Endothelial cell of umbilical vein (primary cell): Measurements from ENCODE around the gene GIMAP8. TPM values are rescaled to one million over a fixed set of nuclear protein-coding genes. Genes with fewer than 3 reads are reported as not detected.
"Not testable (repeated sequence)": the region's sequence is repeated elsewhere in the genome, so short reads cannot be mapped to it uniquely, and the experiment has no call there.

Experiments
- BruUV-seq: library from RNA; stranded (reverse); fragments of 400-500 nt; replicated peaks from 2 replicates; lab custom pipeline; 2021; lab: Mats Ljungman, UMichigan
- CTCF ChIA-PET: fragments of 300-600, 350-600 bp; sonication (Branson Sonifier 250); formaldehyde crosslinking; loops from one replicate; lab custom pipeline; 2021; ENCODE audit warnings: antibody characterized with exemption, inconsistent platforms; lab: Charles Lee
- POLR2A ChIA-PET: fragments of 300-600, 350-600 bp; sonication (Branson Sonifier 250); formaldehyde crosslinking; loops from one replicate; lab custom pipeline; 2021; ENCODE audit warnings: antibody characterized with exemption, inconsistent platforms; lab: Charles Lee
- DNase-seq: peaks from one replicate; pipeline ENCODE4 v3.0.0-alpha.2; 2011; ENCODE audit warnings: low read depth, low spot score
- FAIRE-seq: peaks from 2 replicates; lab custom pipeline; 2011; peaks lifted over from hg19 to GRCh38; lab: Jason Lieb, UNC
- H2AFZ ChIP-seq: 2 replicates; pipeline ENCODE4 v1.6.0; 2012; ENCODE audit warnings: low read depth, low read length, control low read depth, inconsistent platforms
- H3K27ac ChIP-seq: 2 replicates; pipeline ENCODE4 v1.5.1; 2011; ENCODE audit warnings: low read depth, mild to moderate bottlenecking, control low read depth, low read length, moderate library complexity; ENCODE audit not compliant: insufficient read depth
- H3K27me3 ChIP-seq, 2 experiments: 2 replicates each; pipeline versions ENCODE4 v1.6.0 to v1.6.1; 2011; ENCODE audit warnings: low read length in 2 of 2, mixed read lengths in 1 of 2; ENCODE audit not compliant: control insufficient read depth in 2 of 2, insufficient read depth in 2 of 2
- H3K36me3 ChIP-seq, 2 experiments: 2 replicates in 1 of 2; 3 replicates in 1 of 2; pipeline ENCODE4 v1.5.1; 2011; ENCODE audit warnings: low read length in 2 of 2, mild to moderate bottlenecking in 1 of 2, moderate library complexity in 1 of 2; ENCODE audit not compliant: control insufficient read depth in 2 of 2, insufficient read depth in 2 of 2; ENCODE audit errors: extremely low read depth in 1 of 2
- H3K4me1 ChIP-seq: 3 replicates; pipeline ENCODE4 v1.5.1; 2011; ENCODE audit warnings: mild to moderate bottlenecking, low read length; ENCODE audit not compliant: control insufficient read depth, insufficient read depth; ENCODE audit errors: extremely low read depth
- H3K4me2 ChIP-seq: 2 replicates; pipeline ENCODE4 v1.6.1; 2011; ENCODE audit warnings: low read length, control low read depth, mixed read lengths; ENCODE audit not compliant: insufficient read depth
- H3K4me3 ChIP-seq, 3 experiments: fragments of 200-600 bp in 1 of 3; sonication (generic), shearing (Covaris generic) in 1 of 3; replicated peaks in 1 of 3; 2 replicates each; pipeline ENCODE4 v1.5.1; 2011 to 2016; ENCODE audit warnings: control low read depth in 3 of 3, low read length in 3 of 3, mild to moderate bottlenecking in 2 of 3, inconsistent platforms in 1 of 3, low read depth in 1 of 3, moderate library complexity in 1 of 3; ENCODE audit not compliant: insufficient read depth in 1 of 3
- H3K79me2 ChIP-seq: 2 replicates; pipeline ENCODE4 v1.6.0; 2012; ENCODE audit warnings: low read length, inconsistent platforms; ENCODE audit not compliant: control insufficient read depth, insufficient read depth
- H3K9ac ChIP-seq: replicated peaks from 2 replicates; pipeline ENCODE3; 2011; ENCODE audit warnings: low read length, control low read depth; ENCODE audit not compliant: insufficient read depth; ENCODE audit errors: extremely low read depth
- H3K9me1 ChIP-seq: replicated peaks from 3 replicates; pipeline ENCODE4 v1.6.0; 2011; ENCODE audit warnings: mild to moderate bottlenecking, low read length; ENCODE audit not compliant: control insufficient read depth, insufficient read depth; ENCODE audit errors: extremely low read depth
- H3K9me3 ChIP-seq: replicated peaks from 2 replicates; pipeline ENCODE4 v1.5.1; 2012; ENCODE audit warnings: low read length, inconsistent platforms; ENCODE audit not compliant: control insufficient read depth, insufficient read depth
- H4K20me1 ChIP-seq: replicated peaks from 2 replicates; pipeline ENCODE3; 2011; ENCODE audit warnings: mild to moderate bottlenecking, low read length; ENCODE audit not compliant: control insufficient read depth, insufficient read depth; ENCODE audit errors: extremely low read depth
- EZH2 ChIP-seq: IDR thresholded peaks from 2 replicates; pipeline ENCODE4 v1.6.1; 2012; ENCODE audit warnings: borderline replicate concordance, low read depth, mild to moderate bottlenecking, moderate library complexity, low read length, inconsistent platforms; ENCODE audit not compliant: severe bottlenecking
- FOS ChIP-seq: IDR thresholded peaks from 2 replicates; pipeline ENCODE4 v1.6.1; 2011; ENCODE audit warnings: mild to moderate bottlenecking, low read length, moderate library complexity, borderline replicate concordance; ENCODE audit not compliant: insufficient read depth
- GATA2 ChIP-seq: IDR thresholded peaks from 2 replicates; pipeline ENCODE4 v1.7.0; 2011; ENCODE audit warnings: low read depth, mild to moderate bottlenecking, moderate library complexity, mixed read lengths, low read length; ENCODE audit not compliant: insufficient read length, insufficient read depth
- JUN ChIP-seq: IDR thresholded peaks from 2 replicates; pipeline ENCODE4 v1.6.1; 2011; ENCODE audit warnings: borderline replicate concordance, low read depth; ENCODE audit not compliant: insufficient read length, insufficient read depth
- MYC ChIP-seq: IDR thresholded peaks from one replicate; pipeline ENCODE4 v1.6.1; 2011; ENCODE audit warnings: mild to moderate bottlenecking, low read depth, low read length
- POLR2A ChIP-seq: IDR thresholded peaks from 2 replicates; pipeline ENCODE4 v1.6.1; 2012; ENCODE audit warnings: low read depth, mild to moderate bottlenecking, control low read depth, low read length
- POLR2AphosphoS5 ChIP-seq: IDR thresholded peaks from 2 replicates; pipeline ENCODE4 v1.6.1; 2012; ENCODE audit warnings: low read depth, mild to moderate bottlenecking, control low read depth, low read length, moderate library complexity; ENCODE audit not compliant: insufficient read depth
- dilution Hi-C: fragments of 300-500 bp; cut with MboI; formaldehyde crosslinking; loops from one replicate; pipeline ENCODE4 v1.15.0; 2019; ENCODE audit warnings: low sequenced_read_pairs; ENCODE audit not compliant: extremely low pct_ligation_motif_present
- intact Hi-C: fragments of 100-400 bp; cut with micrococcal nuclease; formaldehyde crosslinking; loops from one replicate; pipeline ENCODE4 v1.10.0; 2022
- polyA plus RNA-seq, 4 experiments: library from polyadenylated mRNA; depleted of rRNA in 3 of 4; stranded (reverse) in 3 of 4; unstranded in 1 of 4; fragments of >200 nt; gene quantifications; 2 replicates each; pipeline versions ENCODE4 v1.2.1 to v1.2.3, GENCODE V29; 2011 to 2012; ENCODE audit warnings: missing spikeins in 1 of 4
- total RNA-seq: library from RNA; stranded (reverse); gene quantifications from 2 replicates; pipeline ENCODE4 v1.2.3, GENCODE V29; 2021

GIMAP8 gene
- total and polyA plus RNA-seq, 2 donors (not counting 3 experiments of a cell fraction or from before 2014, with no cell fraction given), result 32.2 to 71.8 TPM

DNA sequence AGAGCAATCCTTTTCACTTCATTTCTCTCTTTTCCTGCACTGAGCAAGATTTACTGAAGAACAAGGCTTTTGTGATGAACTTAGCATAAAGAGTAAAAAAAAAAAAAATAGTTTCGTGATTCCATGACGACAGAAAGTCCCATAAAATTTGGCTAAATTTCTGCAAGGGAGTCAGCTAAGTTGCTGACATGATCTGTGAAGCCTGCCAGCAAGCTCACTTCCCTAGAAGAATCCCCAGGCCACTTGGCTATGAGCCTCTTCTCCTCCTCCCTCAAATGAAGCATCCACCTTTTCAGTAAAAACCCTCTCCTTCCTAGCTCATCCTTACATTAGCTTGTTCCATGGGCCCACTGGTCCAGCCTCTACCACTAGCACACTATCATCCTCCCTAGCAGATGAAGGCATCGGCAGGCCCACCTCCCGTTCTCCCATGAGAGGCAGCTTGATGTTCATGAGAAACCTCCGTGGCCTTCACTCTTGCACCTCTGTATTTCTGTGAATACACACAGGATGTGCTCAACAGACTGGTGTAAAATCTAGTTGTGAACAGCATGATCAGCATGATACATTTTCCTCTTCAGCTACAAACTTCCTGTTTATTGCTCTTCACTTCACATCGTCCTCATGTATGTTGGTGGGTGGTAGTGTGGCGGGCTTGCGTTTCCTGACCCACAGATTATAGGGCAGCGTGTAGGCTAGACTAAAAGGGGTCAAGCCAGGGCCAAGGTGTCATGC, 30.9 kb downstream of the GIMAP8 start:
- Histone ChIP-seq H3K27ac (no peak overlapping the region), H3K9me1 (no peaks in the 10 kb centered on the region), H3K9me3 (no peaks in the 10 kb centered on the region), H3K27me3 (no peaks in the 10 kb centered on the region), H3K4me2 (no peak overlapping the region), H2AFZ (no peak overlapping the region), H4K20me1 (no peaks in the 10 kb centered on the region), H3K4me3 (no peak overlapping the region), H3K36me3 (peaks cover 5 to 34% of the 10 kb centered on the region in 2 experiments), H3K9ac (no peak overlapping the region), H3K4me1 (peaks cover 15% of the 10 kb centered on the region), H3K79me2 (no peaks in the 10 kb centered on the region)
- FAIRE-seq (no peak), DNase-seq (no peak)
- dilution Hi-C loops, result no loop called here
- POLR2A ChIA-PET, result no interaction called here
- TF ChIP-seq POLR2AphosphoS5 (no peak), EZH2 (no peak), JUN (no peak), MYC (no peak), GATA2 (no peak), POLR2A (no peak)
- no TSS peak for BruUV-seq
- CTCF ChIA-PET, result interaction anchor here (1.2 to 3.6 kb wide), 2 partner anchors 9 to 32 kb away, joined by 3 to 17 read pairs; no protein-coding TSS in a partner anchor
- intact Hi-C loops, result no loop called here

DNA sequence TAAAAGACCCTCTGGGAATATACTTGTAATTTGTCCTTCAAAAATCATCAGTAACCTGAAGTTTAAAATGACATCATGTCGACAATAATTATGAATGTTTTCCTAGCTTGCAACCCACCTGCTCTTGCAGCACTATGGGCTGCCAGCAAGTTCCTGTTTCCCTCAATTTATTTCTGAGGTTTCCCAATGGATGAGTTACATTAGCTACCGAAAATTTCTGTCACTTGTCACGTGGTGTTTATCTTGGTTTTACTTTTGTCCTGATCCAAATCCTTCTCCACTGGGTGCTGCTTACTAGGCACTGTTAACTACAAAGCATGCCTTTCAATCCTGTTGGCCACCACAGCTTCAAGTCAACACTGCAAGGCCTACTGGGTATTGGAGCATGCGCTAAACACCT, 31.5 kb downstream of the GIMAP8 start:
- intact Hi-C loops (no loop called here), dilution Hi-C loops (no loop called here)
- FAIRE-seq (no peak), DNase-seq (peak; percentile 16)
- no peaks in the 10 kb centered on the region for H3K79me2 ChIP-seq
- no peaks in the 10 kb centered on the region for H3K9me3 ChIP-seq
- ChIA-PET CTCF (interaction anchor here (1.2 to 3.6 kb wide), 2 partner anchors 9 to 33 kb away, joined by 3 to 17 read pairs; no protein-coding TSS in a partner anchor), POLR2A (no interaction called here)
- peaks cover 15% of the 10 kb centered on the region for H3K4me1 ChIP-seq
- H3K36me3 ChIP-seq, result peaks cover 1 to 29% of the 10 kb centered on the region in 2 experiments
- no peak overlapping the region for H3K27ac ChIP-seq
- H3K9ac ChIP-seq, result no peak overlapping the region
- no TSS peak for BruUV-seq
- no peaks in the 10 kb centered on the region for H3K9me1 ChIP-seq
- no peak overlapping the region for H3K4me3 ChIP-seq
- TF ChIP-seq FOS, result no peak
- TF ChIP-seq POLR2AphosphoS5, result no peak
- no peak for TF ChIP-seq EZH2
- TF ChIP-seq POLR2A, result no peak
- no peak for TF ChIP-seq GATA2
- H3K27me3 ChIP-seq, result no peaks in the 10 kb centered on the region
- no peak overlapping the region for H2AFZ ChIP-seq
- no peaks in the 10 kb centered on the region for H4K20me1 ChIP-seq
- no peak overlapping the region for H3K4me2 ChIP-seq

GRCh38 chr7:150483514-150483913, 33.1 kb downstream of the GIMAP8 start:
- H3K4me2 ChIP-seq, result peak overlapping the region; percentile 84
- peaks cover 17% of the 10 kb centered on the region for H3K4me1 ChIP-seq
- DNase-seq (peak; percentile 85), FAIRE-seq (peak; percentile 89)
- peak overlapping the region; percentile 39 for H3K9ac ChIP-seq
- BruUV-seq, H3K79me2 ChIP-seq, H2AFZ ChIP-seq, dilution Hi-C loops, H3K27me3 ChIP-seq, H4K20me1 ChIP-seq, H3K9me3 ChIP-seq, H3K9me1 ChIP-seq: not testable (repeated sequence)
- ChIA-PET CTCF (interaction anchor here (0.9 to 3.8 kb wide), 7 partner anchors 12 to 295 kb away, joined by 3 to 19 read pairs (median 3); partner anchors contain the start of genes GIMAP7 and GIMAP8), POLR2A (interaction anchor here (0.7 kb wide), 1 partner anchor 32 kb away, joined by 4 read pairs; the partner anchor contains the start of gene GIMAP7)
- H3K36me3 ChIP-seq, result peaks cover 0 to 13% of the 10 kb centered on the region in 2 experiments
- peak overlapping the region in 1 of 3 experiments; percentile 62 for H3K4me3 ChIP-seq
- intact Hi-C loops, result loop anchor here (1.0 kb wide), 3 partner anchors 17 to 84 kb away; partner anchors contain the start of genes GIMAP4 and GIMAP8
- peak overlapping the region; percentile 72 for H3K27ac ChIP-seq
